Lung (tissue), 12 donors: ENCODE measurements around the gene INPP1. TPM values are rescaled to one million over a fixed set of nuclear protein-coding genes. Genes with fewer than 3 reads are reported as not detected.

ENCODE experiments used
- ATAC-seq: fragments of 200-7000 bp; cut with Tn5 transposase; one replicate; pipeline ENCODE4 v1.9.1; 2020; ENCODE audit warnings: moderate number of reproducible peaks; ENCODE audit not compliant: insufficient read depth, low FRiP score
- DNase-seq, 3 donors: peaks; one replicate each; pipeline ENCODE4 v3.0.0-alpha.2; 2013 to 2017
- H3K27ac ChIP-seq, 2 donors: one replicate each; pipeline ENCODE4 v1.5.1; 2013; ENCODE audit warnings: mild to moderate bottlenecking in 2 of 2, moderate library complexity in 2 of 2, control low read depth in 1 of 2, inconsistent platforms in 1 of 2, low read depth in 1 of 2, low read length in 1 of 2
- H3K27me3 ChIP-seq, 3 donors: one replicate each; pipeline ENCODE4 v1.5.1; 2013; ENCODE audit warnings: low read length in 2 of 3; ENCODE audit not compliant: control insufficient read depth in 3 of 3, insufficient read depth in 3 of 3
- H3K36me3 ChIP-seq, 4 donors: one replicate each; pipeline ENCODE4 v1.5.1; 2013; ENCODE audit warnings: low read length in 4 of 4, mild to moderate bottlenecking in 1 of 4, moderate library complexity in 1 of 4; ENCODE audit not compliant: control insufficient read depth in 4 of 4, insufficient read depth in 4 of 4
- H3K4me1 ChIP-seq, 5 donors: one replicate each; pipeline ENCODE4 v1.5.1; 2013; ENCODE audit warnings: low read length in 5 of 5, mild to moderate bottlenecking in 2 of 5, moderate library complexity in 1 of 5; ENCODE audit not compliant: control insufficient read depth in 5 of 5, insufficient read depth in 5 of 5
- H3K4me3 ChIP-seq: one replicate; pipeline ENCODE4 v1.5.1; 2013; ENCODE audit warnings: mild to moderate bottlenecking, control low read depth, moderate library complexity
- H3K9ac ChIP-seq, 2 donors: one replicate each; pipeline ENCODE4 v1.5.1; 2013; ENCODE audit warnings: low read length in 2 of 2, control low read depth in 1 of 2; ENCODE audit not compliant: insufficient read depth in 1 of 2
- H3K9me3 ChIP-seq, 4 donors: one replicate each; pipeline ENCODE4 v1.5.1; 2013; ENCODE audit warnings: low read length in 3 of 4, mild to moderate bottlenecking in 1 of 4, moderate library complexity in 1 of 4; ENCODE audit not compliant: control insufficient read depth in 4 of 4, insufficient read depth in 3 of 4
- CTCF ChIP-seq: IDR thresholded peaks from 2 replicates; pipeline ENCODE4 v1.5.1; 2012; ENCODE audit warnings: mild to moderate bottlenecking; ENCODE audit errors: control extremely low read depth, extremely low read depth
- WGBS, 2 donors: extraction: QIAGEN DNeasy Blood & Tissue Kit; methylation state at CpG; one replicate each; pipeline ENCODE4 v1.1.7; 2013; 5-methylcytosine and 5-hydroxymethylcytosine counted together
- polyA plus RNA-seq, 2 donors: library from polyadenylated mRNA; stranded (reverse); fragments of 200-250 nt; gene quantifications; one replicate each; pipeline ENCODE4 v1.2.1, GENCODE V29; 2013
- total RNA-seq, 2 donors: library from RNA; depleted of rRNA in 1 of 2; stranded (reverse); fragments of >200 nt in 1 of 2; gene quantifications; one replicate each; pipeline ENCODE4 v1.2.1, GENCODE V29; 2014 to 2021
- donor health status: control.
- donor health status: control.
- donor health status: Bipolar disorder and iron deficiency.
- donor health status: healthy.
- donor health status: DM: yes; HTN: yes; CAD: no.

Gene INPP1
- total and polyA plus RNA-seq, 4 donors = 15.7 to 26.7 (median 18.5) TPM

- DNase-seq = no peak
- Histone ChIP-seq H3K4me1 (no peaks in the 10 kb centered on the region), H3K27me3 (no peaks in the 10 kb centered on the region), H3K9me3 (no peaks in the 10 kb centered on the region), H3K36me3 (peaks cover 14 to 23% (median 20%) of the 10 kb centered on the region in 4 donors), H3K27ac (no peak overlapping the region), H3K9ac (no peak overlapping the region), H3K4me3 (no peak overlapping the region)
- no peak for TF ChIP-seq CTCF
- 92 to 96% methylated on average over 11 of the region's 11 CpGs for WGBS, 2 donors
- ATAC-seq = no peak
Measured at GRCh38 chr2:190366248-190366753, 22.9 kb downstream of the INPP1 start.

GRCh38 chr2:190367091-190367490, 23.7 kb downstream of the INPP1 start:
- Histone ChIP-seq H3K4me3 (no peak overlapping the region), H3K4me1 (peaks cover 0 to 3% (median 0%) of the 10 kb centered on the region in 5 donors), H3K9me3 (no peaks in the 10 kb centered on the region), H3K9ac (no peak overlapping the region), H3K27ac (no peak overlapping the region), H3K27me3 (no peaks in the 10 kb centered on the region), H3K36me3 (peaks cover 14 to 23% (median 20%) of the 10 kb centered on the region in 4 donors)
- TF ChIP-seq CTCF = no peak
- 86 to 91% methylated on average over 4 of the region's 4 CpGs for WGBS, 2 donors
- DNase-seq (no peak), ATAC-seq (no peak)

- no peak for TF ChIP-seq CTCF
- Histone ChIP-seq H3K27me3 (no peaks in the 10 kb centered on the region), H3K36me3 (peaks cover 14 to 23% (median 17%) of the 10 kb centered on the region in 4 donors), H3K4me1 (peaks cover 0 to 5% (median 0%) of the 10 kb centered on the region in 5 donors), H3K9ac (no peak overlapping the region), H3K27ac (no peak overlapping the region), H3K9me3 (no peaks in the 10 kb centered on the region), H3K4me3 (no peak overlapping the region)
- 98 to 100% methylated on average over 2 of the region's 2 CpGs for WGBS, 2 donors
- DNase-seq (no peak), ATAC-seq (no peak)
Measured at GRCh38 chr2:190369635-190370034, 26.2 kb downstream of the INPP1 start.

- no peak overlapping the region for H3K27ac ChIP-seq
- no peak overlapping the region for H3K9ac ChIP-seq
- no peaks in the 10 kb centered on the region for H3K27me3 ChIP-seq
- H3K4me1 ChIP-seq = peaks cover 0 to 18% (median 3%) of the 10 kb centered on the region in 5 donors
- peaks cover 0 to 3% (median under 1%) of the 10 kb centered on the region in 4 donors for H3K36me3 ChIP-seq
- no peak overlapping the region for H3K4me3 ChIP-seq
- DNase-seq = no peak
- H3K9me3 ChIP-seq = no peaks in the 10 kb centered on the region
- no peak for TF ChIP-seq CTCF
- ATAC-seq = no peak
Measured at GRCh38 chr2:190376083-190376482, 32.7 kb downstream of the INPP1 start.
